CD4-positive, alpha-beta T cell (primary cell): ENCODE results near the gene WFIKKN1. TPM values are rescaled to one million over a fixed set of nuclear protein-coding genes. Genes with fewer than 3 reads are reported as not detected.

Experiments used
- ATAC-seq: fragments of 200-7000 bp; cut with Tn5 transposase; one replicate; pipeline ENCODE4 v1.10.0; 2022; ENCODE audit warnings: mild to moderate bottlenecking; ENCODE audit not compliant: poor library complexity
- CTCF ChIA-PET: fragments of 350-600 bp; sonication (Branson Sonifier 250); formaldehyde crosslinking; loops from one replicate; lab custom pipeline; 2021; ENCODE audit warnings: antibody characterized with exemption, inconsistent platforms; lab: Charles Lee
- POLR2A ChIA-PET: fragments of 350-600 bp; sonication (Branson Sonifier 250); formaldehyde crosslinking; loops from one replicate; lab custom pipeline; 2021; ENCODE audit warnings: antibody characterized with exemption, inconsistent platforms; lab: Charles Lee
- DNase-seq, 14 experiments: peaks; one replicate each; pipeline ENCODE4 v3.0.0-alpha.2; 2013 to 2020; ENCODE audit warnings: mixed read lengths in 2 of 14
- H3K27ac ChIP-seq, 2 donors: one replicate each; pipeline versions ENCODE4 v1.5.1 to v1.7.0; 2013; ENCODE audit warnings: low read length in 2 of 2, low read depth in 1 of 2, mild to moderate bottlenecking in 1 of 2
- H3K27me3 ChIP-seq, 2 experiments: 1 replicate in 1 of 2; 2 replicates in 1 of 2; pipeline versions ENCODE4 v1.6.1 to v1.7.0; 2013; ENCODE audit warnings: low read length in 2 of 2, control low read depth in 1 of 2, mild to moderate bottlenecking in 1 of 2, moderate library complexity in 1 of 2; ENCODE audit not compliant: insufficient read depth in 2 of 2, control insufficient read depth in 1 of 2
- H3K36me3 ChIP-seq: one replicate; pipeline ENCODE4 v1.6.1; 2013; ENCODE audit warnings: low read length, control low read depth; ENCODE audit not compliant: insufficient read depth
- H3K4me1 ChIP-seq: one replicate; pipeline ENCODE4 v1.6.1; 2013; ENCODE audit warnings: low read length, control low read depth; ENCODE audit not compliant: insufficient read depth
- H3K4me3 ChIP-seq: one replicate; pipeline ENCODE4 v1.5.1; 2013; ENCODE audit warnings: mild to moderate bottlenecking, low read length, moderate library complexity
- H3K9me3 ChIP-seq, 2 experiments: 1 replicate in 1 of 2; 2 replicates in 1 of 2; pipeline versions ENCODE4 v1.6.1 to v1.7.0; 2013; ENCODE audit warnings: low read length in 2 of 2, mild to moderate bottlenecking in 2 of 2, control low read depth in 1 of 2, moderate library complexity in 1 of 2; ENCODE audit not compliant: control insufficient read depth in 1 of 2, insufficient read depth in 1 of 2
- H3K27ac Mint-ChIP-seq: one replicate; pipeline ENCODE4 v1.8.0; 2020; ENCODE audit warnings: mixed read lengths
- H3K27me3 Mint-ChIP-seq: one replicate; pipeline ENCODE4 v1.8.0; 2021; ENCODE audit warnings: mixed read lengths
- H3K36me3 Mint-ChIP-seq: one replicate; pipeline ENCODE4 v1.8.0; 2021; ENCODE audit warnings: low read depth, mixed read lengths
- H3K4me1 Mint-ChIP-seq: one replicate; pipeline ENCODE4 v1.8.0; 2021; ENCODE audit warnings: low read depth, mixed read lengths
- H3K4me3 Mint-ChIP-seq: one replicate; pipeline ENCODE4 v1.8.0; 2020; ENCODE audit warnings: mild to moderate bottlenecking, mixed read lengths
- H3K9me3 Mint-ChIP-seq: one replicate; pipeline ENCODE4 v1.8.0; 2020; ENCODE audit warnings: mixed read lengths
- intact Hi-C, 2 experiments: fragments of 100-400 bp; cut with DNase I in 1 of 2; cut with micrococcal nuclease in 1 of 2; formaldehyde crosslinking; loops; one replicate each; pipeline versions ENCODE4 v1.15.1 to v1.9.0; 2023 to 2025; cut with DNase I, micrococcal nuclease
- total RNA-seq, 174 experiments: library from RNA in 2 of 174; stranded (reverse) in 2 of 174; gene quantifications; one replicate each; pipeline ENCODE4 v1.2.3 and lab custom pipeline; 2021 to 2026
- TF ChIP-seq, protein P1 (sequence below): fragments of 200-600 bp; IDR thresholded peaks from one replicate; pipeline ENCODE4 v1.8.0; 2022; ENCODE audit warnings: antibody characterized with exemption, mild to moderate bottlenecking

WFIKKN1 gene
- total RNA-seq, 2 experiments from 2014 or later: 0.64 to 0.99 TPM

- peaks cover 36% of the 10 kb centered on the region for H3K4me1 ChIP-seq
- no peaks in the 10 kb centered on the region for H3K9me3 ChIP-seq
- H3K4me3 ChIP-seq: peak within 1 kb of the TSS; percentile 22
- TF ChIP-seq, protein P1, sequence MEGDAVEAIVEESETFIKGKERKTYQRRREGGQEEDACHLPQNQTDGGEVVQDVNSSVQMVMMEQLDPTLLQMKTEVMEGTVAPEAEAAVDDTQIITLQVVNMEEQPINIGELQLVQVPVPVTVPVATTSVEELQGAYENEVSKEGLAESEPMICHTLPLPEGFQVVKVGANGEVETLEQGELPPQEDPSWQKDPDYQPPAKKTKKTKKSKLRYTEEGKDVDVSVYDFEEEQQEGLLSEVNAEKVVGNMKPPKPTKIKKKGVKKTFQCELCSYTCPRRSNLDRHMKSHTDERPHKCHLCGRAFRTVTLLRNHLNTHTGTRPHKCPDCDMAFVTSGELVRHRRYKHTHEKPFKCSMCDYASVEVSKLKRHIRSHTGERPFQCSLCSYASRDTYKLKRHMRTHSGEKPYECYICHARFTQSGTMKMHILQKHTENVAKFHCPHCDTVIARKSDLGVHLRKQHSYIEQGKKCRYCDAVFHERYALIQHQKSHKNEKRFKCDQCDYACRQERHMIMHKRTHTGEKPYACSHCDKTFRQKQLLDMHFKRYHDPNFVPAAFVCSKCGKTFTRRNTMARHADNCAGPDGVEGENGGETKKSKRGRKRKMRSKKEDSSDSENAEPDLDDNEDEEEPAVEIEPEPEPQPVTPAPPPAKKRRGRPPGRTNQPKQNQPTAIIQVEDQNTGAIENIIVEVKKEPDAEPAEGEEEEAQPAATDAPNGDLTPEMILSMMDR: no peak
- ATAC-seq (no peak), DNase-seq (peak in 1 of 14 experiments; percentile 58)
- Mint-ChIP-seq H3K9me3 (no peaks in the 10 kb centered on the region), H3K27me3 (no peaks in the 10 kb centered on the region), H3K4me1 (peaks cover 21% of the 10 kb centered on the region), H3K4me3 (peak within 1 kb of the TSS; percentile 65), H3K36me3 (peaks cover 9% of the 10 kb centered on the region), H3K27ac (no peak within 1 kb of the TSS)
- H3K27me3 ChIP-seq: peaks cover 8 to 12% of the 10 kb centered on the region in 2 experiments
- no peak within 1 kb of the TSS for H3K27ac ChIP-seq
- intact Hi-C loops: no loop called here
- H3K36me3 ChIP-seq: peaks cover 29% of the 10 kb centered on the region
- POLR2A ChIA-PET: interaction anchor here (0.8 to 1.8 kb wide), 5 partner anchors 8 to 27 kb away, joined by 3 to 8 read pairs (median 5); partner anchors contain the start of genes JMJD8, RHOT2 and WDR24
- CTCF ChIA-PET: interaction anchor here (0.5 to 0.8 kb wide), 2 partner anchors 27 to 83 kb away, joined by 3 to 4 read pairs; no protein-coding TSS in a partner anchor
Measured at GRCh38 chr16:674968-675883, 44.4 kb downstream of the WFIKKN1 start, which contains the start of gene RHBDL1. TSS of gene RHBDL1 (plus strand) at chr16:675671. CDS start at chr16:675791, 120 bp downstream.

DNA sequence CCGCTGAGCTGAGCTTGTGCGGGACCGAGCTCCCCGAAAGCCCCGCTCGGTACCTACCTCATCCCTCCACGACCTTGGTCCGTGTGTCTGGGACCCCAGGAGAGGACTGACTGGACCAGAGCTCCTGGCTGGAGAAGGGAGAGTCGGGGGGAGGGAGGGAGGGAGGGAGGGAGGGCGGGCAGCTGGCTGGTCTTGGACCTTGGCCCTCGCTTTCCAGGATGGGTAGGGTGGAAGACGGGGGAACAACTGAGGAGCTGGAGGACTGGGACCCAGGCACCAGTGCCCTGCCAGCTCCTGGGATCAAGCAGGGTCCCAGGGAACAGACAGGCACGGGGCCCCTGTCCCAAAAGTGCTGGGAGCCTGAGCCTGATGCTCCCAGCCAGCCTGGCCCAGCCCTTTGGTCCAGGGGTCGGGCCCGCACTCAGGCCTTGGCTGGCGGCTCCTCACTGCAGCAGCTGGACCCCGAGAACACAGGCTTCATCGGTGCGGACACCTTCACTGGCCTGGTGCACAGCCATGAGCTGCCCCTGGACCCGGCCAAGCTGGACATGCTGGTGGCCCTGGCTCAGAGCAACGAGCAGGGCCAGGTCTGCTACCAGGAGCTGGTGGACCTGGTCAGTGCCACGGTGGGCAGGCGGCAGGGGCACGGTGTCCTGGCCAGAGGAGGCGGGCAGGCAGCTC lies 45.2 kb downstream of the WFIKKN1 start:
- no peaks in the 10 kb centered on the region for H3K9me3 Mint-ChIP-seq
- TF ChIP-seq, protein P1: no peak
- H3K4me3 Mint-ChIP-seq: no peak overlapping the region
- Histone ChIP-seq H3K9me3 (no peaks in the 10 kb centered on the region), H3K4me3 (no peak overlapping the region), H3K36me3 (peaks cover 21% of the 10 kb centered on the region), H3K27me3 (peaks cover 8 to 12% of the 10 kb centered on the region in 2 experiments), H3K27ac (no peak overlapping the region), H3K4me1 (peaks cover 41% of the 10 kb centered on the region)
- DNase-seq (no peak), ATAC-seq (no peak)
- ChIA-PET CTCF (interaction anchor here (0.8 kb wide), 1 partner anchor 28 kb away, joined by 3 read pairs; no protein-coding TSS in a partner anchor), POLR2A (interaction anchor here (0.8 to 1.8 kb wide), 6 partner anchors 8 to 28 kb away, joined by 3 to 8 read pairs (median 4); partner anchors contain the start of genes JMJD8, RHOT2 and WDR24)
- peaks cover 21% of the 10 kb centered on the region for H3K4me1 Mint-ChIP-seq
- H3K27me3 Mint-ChIP-seq: no peaks in the 10 kb centered on the region
- intact Hi-C loops: no loop called here
- H3K27ac Mint-ChIP-seq: no peak overlapping the region
- H3K36me3 Mint-ChIP-seq: peaks cover 11% of the 10 kb centered on the region

- ChIA-PET CTCF (interaction anchor here (0.8 kb wide), 1 partner anchor 28 kb away, joined by 3 read pairs; no protein-coding TSS in a partner anchor), POLR2A (interaction anchor here (1.4 to 1.8 kb wide), 4 partner anchors 9 to 19 kb away, joined by 4 to 8 read pairs (median 5); partner anchors contain the start of genes RHOT2 and WDR24)
- Mint-ChIP-seq H3K4me3 (peak overlapping the region; percentile 56), H3K9me3 (no peaks in the 10 kb centered on the region), H3K4me1 (peaks cover 21% of the 10 kb centered on the region), H3K27me3 (no peaks in the 10 kb centered on the region), H3K36me3 (peaks cover 16% of the 10 kb centered on the region), H3K27ac (peak overlapping the region; percentile 74)
- Histone ChIP-seq H3K9me3 (no peaks in the 10 kb centered on the region), H3K36me3 (peaks cover 17% of the 10 kb centered on the region), H3K27me3 (peaks cover 8 to 12% of the 10 kb centered on the region in 2 experiments), H3K4me3 (no peak overlapping the region), H3K4me1 (peaks cover 46% of the 10 kb centered on the region), H3K27ac (no peak overlapping the region)
- intact Hi-C loops: no loop called here
- TF ChIP-seq, protein P1: no peak
- DNase-seq (no peak), ATAC-seq (no peak)
Measured at GRCh38 chr16:676565-676902, 45.7 kb downstream of the WFIKKN1 start.
